ENCODE measurements around the gene C1orf226. TPM values are rescaled to one million over a fixed set of nuclear protein-coding genes. Genes with fewer than 3 reads are reported as not detected.
"Not testable (repeated sequence)": the region's sequence is repeated elsewhere in the genome, so short reads cannot be mapped to it uniquely, and the experiment has no call there.

C1orf226 gene
- total RNA-seq, 4 donors from 2014 or later, result 2.5 to 10.2 (median 3.7) TPM

DNA sequence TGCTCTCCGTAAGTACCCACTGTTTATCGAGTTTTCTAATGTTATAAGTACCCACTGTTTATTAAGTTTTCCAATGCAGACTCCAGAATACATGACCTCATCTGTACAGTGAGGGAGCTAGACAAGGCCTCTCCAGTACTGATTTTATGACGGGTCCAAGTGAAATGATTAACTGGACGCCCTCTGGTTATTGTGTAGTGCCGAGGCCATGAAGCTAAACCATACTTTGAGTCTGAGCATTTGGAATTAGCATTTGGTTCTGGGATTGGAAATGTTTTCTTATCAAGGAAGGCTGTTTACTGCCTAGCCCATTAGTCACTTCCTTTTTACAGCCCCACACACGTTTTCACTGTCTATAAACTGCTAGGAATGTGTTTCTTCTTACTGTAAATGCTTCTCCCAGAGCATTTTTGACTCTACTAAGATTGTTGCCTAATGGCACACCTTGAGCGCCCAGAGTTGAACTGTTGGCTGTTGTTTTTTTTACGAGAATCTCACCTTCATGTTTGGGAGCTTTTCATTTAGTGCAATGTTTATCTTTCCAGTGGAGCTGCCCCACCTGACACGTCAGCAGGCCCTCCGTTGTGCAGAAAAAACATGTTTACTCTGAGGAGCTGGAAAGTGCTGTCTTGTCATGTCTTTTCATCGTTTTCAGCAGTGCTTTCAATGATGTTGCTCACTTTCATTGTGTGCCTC is 31.7 kb upstream of the C1orf226 start:
- ATAC-seq (ENCODE audit: low FRiP score) (peak; percentile 51), DNase-seq (ENCODE audit: low spot score) (no peak)
- TF ChIP-seq, protein P1, sequence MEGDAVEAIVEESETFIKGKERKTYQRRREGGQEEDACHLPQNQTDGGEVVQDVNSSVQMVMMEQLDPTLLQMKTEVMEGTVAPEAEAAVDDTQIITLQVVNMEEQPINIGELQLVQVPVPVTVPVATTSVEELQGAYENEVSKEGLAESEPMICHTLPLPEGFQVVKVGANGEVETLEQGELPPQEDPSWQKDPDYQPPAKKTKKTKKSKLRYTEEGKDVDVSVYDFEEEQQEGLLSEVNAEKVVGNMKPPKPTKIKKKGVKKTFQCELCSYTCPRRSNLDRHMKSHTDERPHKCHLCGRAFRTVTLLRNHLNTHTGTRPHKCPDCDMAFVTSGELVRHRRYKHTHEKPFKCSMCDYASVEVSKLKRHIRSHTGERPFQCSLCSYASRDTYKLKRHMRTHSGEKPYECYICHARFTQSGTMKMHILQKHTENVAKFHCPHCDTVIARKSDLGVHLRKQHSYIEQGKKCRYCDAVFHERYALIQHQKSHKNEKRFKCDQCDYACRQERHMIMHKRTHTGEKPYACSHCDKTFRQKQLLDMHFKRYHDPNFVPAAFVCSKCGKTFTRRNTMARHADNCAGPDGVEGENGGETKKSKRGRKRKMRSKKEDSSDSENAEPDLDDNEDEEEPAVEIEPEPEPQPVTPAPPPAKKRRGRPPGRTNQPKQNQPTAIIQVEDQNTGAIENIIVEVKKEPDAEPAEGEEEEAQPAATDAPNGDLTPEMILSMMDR (IDR thresholded peaks at IDR 0.05), result no peak

DNA sequence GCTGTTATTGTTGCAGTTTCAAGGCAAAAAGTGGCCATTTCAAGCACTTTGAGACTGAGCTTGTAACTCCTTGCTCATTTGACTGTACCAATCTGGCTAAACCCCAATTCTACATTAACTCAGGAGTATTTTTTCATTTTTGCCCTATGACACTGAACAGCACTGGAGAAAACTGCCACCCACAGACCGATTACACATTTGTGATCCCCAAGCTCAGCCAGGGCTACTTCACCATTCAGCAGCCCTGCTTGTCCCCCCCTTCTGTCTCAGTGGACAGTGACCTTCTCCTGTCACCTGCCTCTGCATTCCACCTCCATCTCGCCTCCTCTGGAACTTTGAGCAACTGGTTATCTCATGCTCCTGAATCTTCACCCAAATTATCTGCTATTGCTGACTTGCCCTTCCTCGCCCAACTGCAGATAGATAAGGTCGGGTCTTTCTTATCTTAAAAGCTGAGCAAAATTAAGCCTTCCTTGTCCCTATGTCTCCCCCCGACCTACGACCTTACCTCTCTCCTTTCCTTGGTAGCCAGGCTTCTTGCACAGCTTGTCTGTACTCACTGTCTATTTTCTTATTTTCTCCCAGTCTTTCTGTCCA is 30.2 kb upstream of the C1orf226 start:
- TF ChIP-seq, protein P1 (IDR thresholded peaks at IDR 0.05), result no peak
- ATAC-seq (ENCODE audit: low FRiP score) (no peak), DNase-seq (ENCODE audit: low spot score) (no peak)

DNA sequence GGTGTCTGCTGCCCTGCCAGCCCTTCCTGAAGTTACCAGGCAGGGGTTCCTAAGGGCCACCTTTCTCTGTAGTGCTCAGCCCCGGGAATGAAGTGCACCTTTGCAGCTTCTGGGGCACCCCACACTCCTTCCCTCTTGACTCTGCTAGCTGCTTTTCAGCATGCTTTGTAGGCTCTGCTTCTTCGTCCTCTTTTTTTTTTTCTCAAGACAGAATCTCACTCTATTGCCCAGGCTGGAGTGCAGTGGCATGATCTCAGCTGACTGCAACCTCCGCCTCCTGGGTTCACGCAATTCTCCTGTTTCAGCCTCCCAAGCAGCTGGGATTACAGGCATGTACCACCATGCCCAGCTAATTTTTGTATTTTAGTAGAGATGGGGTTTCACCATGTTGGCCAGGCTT is 29.7 kb upstream of the C1orf226 start:
- not testable (repeated sequence) for ATAC-seq (ENCODE audit: low FRiP score); DNase-seq (ENCODE audit: low spot score)

DNA sequence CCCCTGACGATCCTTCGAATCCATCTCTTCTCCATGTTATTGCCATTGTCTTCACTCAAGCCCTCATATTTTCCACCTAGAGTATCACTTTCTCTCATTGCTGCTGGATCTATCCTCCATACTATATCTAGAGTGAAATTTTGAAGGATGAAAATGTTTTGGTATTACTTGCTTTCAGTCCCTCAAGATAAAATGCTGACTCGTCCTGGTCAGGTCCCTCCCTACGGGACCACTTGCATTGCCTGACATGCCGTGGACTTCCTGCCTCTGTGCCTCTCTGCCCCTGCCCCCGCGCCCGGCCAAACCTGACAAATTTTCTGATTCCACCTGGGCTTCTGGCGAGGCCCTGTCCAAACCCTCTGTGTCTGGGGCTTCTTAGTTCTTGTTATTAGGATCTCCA is 28.4 kb upstream of the C1orf226 start:
- ATAC-seq (ENCODE audit: low FRiP score), result no peak
- TF ChIP-seq, protein P1 (IDR thresholded peaks at IDR 0.05), result no peak

DNA sequence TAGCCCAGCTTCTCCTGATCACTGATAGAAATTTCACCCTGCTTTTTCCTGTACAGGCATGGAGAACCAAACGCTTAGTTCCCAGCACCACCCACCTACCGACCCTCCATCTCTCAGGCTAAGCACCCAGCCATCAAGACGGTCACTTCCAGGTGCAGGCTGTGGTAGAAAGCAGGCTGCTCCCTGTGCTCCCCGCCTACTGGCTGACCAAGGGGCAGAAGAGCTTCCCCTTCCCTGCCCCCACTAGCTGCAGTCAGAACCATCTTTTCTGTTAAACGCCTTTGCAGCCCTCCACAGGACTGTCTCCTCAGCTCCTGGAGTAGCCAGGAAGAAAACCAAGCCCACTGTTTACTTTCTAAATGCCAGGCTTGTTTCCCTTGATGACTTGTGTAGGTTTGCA is 27.8 kb upstream of the C1orf226 start:
- ATAC-seq (ENCODE audit: low FRiP score), result no peak
- TF ChIP-seq, protein P1 (IDR thresholded peaks at IDR 0.05), result no peak
- DNase-seq (ENCODE audit: low spot score), result no peak

More for the DNA sequence above, 28.4 kb upstream of the C1orf226 start:
- no peak for DNase-seq (ENCODE audit: low spot score)

DNA sequence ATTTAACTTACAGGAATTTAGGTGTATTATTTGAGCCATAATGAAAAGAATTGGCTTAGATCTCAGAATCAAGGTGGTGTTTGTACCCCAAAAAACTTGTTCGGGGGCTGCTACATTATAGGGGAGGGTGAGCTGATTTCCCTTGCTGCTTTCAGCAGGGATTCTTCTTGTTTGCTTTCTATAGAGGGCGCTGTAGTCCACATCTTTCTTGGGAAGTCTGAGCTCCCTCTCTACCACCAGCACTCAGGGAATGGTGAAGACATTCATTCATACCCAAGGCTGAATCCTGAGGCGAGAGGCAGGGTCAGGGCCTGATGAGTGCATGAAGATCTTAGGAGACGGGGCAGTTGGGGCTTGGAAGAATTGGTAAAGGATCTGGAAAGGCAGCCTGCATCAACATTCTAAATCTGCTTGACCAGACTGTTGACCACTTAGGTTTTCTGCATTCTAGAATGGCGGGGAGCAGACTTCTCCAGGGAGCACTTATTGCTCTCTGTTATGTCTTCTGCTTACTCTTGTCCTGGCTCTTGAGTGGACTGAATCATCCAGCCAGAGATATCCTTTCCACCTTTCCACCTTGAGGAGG is 23.8 kb upstream of the C1orf226 start:
- no peak for ATAC-seq (ENCODE audit: low FRiP score)
- DNase-seq (ENCODE audit: low spot score), result no peak
- TF ChIP-seq, protein P1 (IDR thresholded peaks at IDR 0.05), result no peak

DNA sequence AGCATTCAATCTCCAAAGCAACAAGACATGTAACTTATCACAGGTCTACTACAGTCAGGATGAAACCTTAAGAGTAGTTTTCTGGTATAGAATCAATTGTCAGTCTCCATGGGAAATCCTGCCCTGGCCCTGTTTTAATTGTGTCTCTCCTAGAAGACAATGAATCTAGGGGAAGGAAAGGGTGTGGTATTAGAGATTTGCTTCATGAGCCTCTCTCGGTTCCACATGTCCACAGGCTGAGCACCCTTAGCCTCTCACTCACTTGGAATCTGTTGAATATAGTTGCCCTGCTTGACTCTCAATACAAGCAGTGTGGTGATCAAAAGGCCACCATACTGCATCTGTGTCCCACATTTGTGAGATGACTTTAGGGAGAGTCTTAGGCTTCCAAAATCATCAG is 22.6 kb upstream of the C1orf226 start:
- no peak for ATAC-seq (ENCODE audit: low FRiP score)
- TF ChIP-seq, protein P1 (IDR thresholded peaks at IDR 0.05), result no peak
- no peak for DNase-seq (ENCODE audit: low spot score)
